NCI-H526 (cell line): ENCODE measurements around the gene PVALB.

Experiments used
- DNase-seq, 2 experiments: peaks; one replicate each; lab custom pipeline; 2025; lab: John Stamatoyannopoulos, UW

The PVALB gene

GRCh38 chr22:36846271-36846670, 29.4 kb upstream of the PVALB start:
- DNase-seq: no peak

DNA sequence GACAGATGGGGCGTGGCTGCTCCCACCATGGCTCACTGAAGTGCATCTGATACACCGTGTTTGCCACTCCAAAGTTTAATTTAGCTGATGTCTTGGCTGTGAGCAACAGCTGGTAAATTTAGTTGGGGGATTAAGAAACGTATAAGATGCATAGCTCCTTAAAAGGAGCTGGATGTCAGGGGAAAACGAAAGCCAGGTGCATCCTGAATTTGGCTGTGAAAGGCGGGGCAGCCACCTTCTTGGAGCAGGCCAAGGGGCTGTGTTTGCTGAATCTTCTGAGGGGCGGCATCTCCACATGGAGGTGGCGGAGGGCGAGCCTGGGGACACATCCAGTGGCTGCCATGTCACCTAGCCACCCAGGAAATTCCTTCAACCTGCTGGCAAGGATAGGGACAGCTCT, 23.3 kb upstream of the PVALB start:
- DNase-seq: no peak

GRCh38 chr22:36839356-36840073, 22.7 kb upstream of the PVALB start:
- DNase-seq: no peak

DNA sequence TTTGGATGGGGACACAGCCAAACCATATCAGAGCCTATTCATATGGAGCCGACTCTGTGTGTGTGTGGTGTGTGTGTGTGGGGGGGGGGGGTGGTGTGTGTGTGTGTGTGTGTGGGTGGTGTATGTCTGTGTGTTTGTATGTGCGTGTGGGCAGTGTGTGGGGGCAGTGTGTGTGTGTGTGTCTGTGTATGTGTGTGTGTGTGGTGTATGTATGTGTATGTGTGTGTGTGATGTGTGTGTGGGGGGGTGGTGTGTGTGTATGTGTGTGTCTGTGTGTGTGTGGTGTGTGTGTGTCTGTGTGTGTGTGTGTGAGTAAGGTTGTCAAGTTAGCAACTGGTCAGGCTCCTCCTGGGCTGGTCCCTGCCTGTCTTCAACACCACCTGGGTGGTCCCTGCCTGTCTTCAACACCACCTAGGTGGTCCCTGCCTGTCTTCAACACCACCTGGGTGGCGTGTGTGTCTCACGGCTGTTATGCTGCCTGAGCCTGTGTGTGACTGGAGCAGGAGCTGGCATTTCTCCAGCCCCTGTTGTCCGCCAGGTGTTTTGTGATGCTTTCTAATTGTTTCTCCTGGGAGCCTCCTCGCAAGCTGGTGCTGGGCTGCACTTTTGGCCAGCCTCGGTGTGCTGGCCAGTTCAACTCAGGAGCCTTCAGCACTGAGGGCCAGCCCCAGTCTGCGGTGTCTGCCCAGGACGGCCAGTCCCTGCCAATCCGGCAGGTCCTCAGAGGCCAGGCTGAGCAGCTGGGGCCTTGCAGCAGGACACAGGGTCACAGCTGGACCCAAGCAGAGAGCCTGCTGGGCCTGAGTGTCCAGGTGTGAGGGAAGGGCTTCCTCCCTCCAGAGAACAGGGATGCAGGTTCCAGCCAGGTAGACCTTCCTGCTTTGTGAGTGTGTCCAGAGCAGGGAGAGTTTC, 21.5 kb upstream of the PVALB start:
- no peak for DNase-seq

GRCh38 chr22:36835903-36836302, 19.1 kb upstream of the PVALB start:
- no peak for DNase-seq

DNA sequence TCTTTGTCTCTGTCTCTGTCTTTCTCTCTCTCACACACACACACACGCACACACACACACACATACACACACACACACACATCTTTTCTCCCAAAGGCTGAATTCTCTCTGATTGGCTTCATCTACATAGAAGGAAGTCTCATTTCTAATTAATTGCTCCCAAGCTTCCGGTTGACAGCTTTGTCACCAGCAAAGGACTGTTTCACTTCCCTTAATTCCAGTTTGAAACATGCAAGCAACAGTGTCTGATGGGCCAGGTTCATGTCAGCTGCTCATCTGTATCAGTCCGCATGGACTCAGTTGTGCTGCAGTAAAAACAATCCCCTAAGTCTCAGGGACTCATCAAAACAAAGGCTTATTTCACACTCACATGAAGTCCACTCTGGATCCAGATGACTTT, 16.2 kb upstream of the PVALB start:
- DNase-seq: no peak

DNA sequence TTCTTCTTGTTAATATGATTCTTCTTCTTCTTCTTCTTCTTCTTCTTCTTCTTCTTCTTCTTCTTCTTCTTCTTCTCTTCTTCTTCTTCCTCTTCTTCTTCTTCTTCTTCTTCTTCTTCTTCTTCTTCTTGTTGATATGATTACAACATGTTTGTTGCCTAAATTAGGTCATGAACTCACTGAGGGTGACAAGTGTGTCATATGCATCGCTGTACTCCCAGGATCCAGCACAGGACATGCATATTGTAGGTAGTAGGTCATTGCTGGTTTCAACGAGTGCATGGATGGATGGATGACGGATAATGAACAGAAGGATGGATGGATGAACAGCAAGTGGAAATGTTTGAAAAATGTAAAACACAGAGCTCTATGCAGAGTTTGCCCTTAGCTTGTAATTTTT, 14.9 kb upstream of the PVALB start:
- no peak for DNase-seq

- DNase-seq: no peak
These were observed 14.4 kb upstream of the PVALB start for GRCh38 chr22:36831206-36831605.

DNA sequence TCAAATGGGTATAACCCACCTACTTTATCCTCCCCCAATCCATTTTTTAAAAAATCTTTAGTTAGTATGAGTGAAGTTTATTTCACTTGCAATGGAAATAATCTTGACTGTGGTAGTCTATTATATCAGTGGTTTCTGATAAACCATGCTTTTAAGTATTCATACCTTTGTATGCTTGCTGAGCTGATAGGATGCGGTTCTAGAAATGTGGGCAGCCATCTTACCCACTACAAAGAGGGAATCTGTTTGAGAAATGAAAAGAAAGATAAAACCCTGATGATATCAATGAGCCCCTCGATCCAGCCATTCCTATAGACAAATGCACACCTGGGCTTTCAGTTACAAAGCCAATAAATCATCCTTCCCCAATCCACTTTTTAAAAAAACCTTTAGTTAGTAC, 13.8 kb upstream of the PVALB start:
- DNase-seq: no peak

DNA sequence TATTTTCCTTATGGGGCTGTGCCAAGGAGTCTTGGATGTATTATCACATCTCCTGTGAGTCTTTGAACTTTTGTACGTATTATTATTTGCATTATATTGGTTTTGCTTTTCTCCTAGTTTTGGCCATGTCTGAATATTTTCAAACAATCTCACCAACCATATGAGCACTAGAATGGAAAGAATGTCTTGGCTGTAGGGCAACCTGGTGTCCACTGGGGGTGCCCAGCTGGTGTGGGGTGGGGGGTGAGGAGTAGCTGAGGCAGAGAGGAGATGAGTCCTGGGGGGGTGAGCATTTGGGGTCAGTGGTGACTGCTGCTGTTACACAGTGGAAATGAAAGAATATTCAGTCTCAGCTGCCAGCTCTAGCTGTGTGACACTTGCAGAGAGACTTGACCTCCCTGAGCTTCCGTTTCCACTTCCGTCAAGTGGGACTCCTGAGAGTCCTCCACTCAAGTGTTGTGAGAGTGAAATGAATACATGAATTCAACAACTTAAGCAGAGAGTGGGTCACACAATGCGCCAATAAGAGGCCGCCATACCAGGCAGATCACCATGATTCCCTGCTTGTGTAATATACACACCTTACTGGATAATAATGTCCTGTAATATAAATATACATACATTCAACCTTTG, 12.7 kb upstream of the PVALB start:
- DNase-seq: no peak

DNA sequence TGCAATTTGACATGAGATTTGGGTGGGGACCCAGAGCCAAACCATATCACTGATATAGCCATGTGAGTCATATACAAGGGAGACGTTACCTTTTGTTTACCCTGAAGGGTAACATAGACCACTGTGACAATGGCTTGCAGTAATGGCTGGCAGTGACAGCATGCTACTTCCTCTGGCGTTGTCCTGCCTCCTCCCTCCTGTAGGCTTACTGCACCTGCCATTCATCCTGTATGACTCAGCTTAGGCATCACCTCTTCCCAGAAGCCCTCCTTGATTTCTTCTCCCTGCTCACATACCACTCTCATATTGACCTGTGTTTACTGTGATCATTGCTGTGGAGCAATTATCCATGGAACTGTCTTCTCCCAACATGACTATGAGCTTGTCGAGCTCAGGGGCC, 12.0 kb upstream of the PVALB start:
- no peak for DNase-seq

DNA sequence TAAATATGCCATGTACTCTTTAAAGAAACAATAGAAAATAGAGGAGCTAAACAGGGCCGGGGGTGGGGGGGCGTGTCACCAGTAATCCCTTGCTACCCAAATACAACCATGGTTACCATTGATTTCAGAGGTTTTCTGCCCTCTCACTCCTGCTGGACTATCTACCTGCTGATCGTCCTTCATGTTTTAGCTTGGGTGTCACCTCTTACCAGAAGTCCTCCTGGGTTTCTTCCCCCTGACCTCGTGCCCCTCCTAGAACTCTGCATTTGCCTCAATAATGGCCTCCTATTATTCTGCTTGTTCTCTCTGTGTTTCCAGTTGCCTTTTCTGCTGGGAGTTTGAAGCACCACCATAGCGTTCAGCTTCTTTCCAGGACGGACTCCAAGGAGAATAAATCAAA, 9.4 kb upstream of the PVALB start:
- DNase-seq: no peak

GRCh38 chr22:36824655-36825054, 7.8 kb upstream of the PVALB start:
- no peak for DNase-seq

- no peak for DNase-seq
These were observed 6.5 kb upstream of the PVALB start for GRCh38 chr22:36823186-36823839.

DNA sequence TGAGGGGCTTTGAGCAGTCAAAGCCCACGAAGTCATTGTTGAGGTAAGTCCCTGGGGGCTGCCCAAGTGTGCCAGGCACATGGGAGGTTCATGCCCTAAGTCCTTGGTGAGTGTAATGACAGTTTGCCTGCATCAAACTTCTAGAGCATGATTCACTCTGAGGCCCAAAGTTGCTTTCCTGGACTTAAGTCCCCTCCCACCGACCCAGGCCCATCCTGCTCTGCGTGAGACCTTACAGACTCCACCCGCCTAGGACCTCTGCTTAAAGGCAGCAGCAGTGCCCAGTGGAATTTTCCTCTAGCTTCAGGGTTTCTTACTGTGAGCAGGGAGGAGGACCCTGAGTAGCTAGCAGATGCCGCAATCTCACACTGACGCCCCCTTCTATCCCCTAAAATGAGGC, 5.7 kb upstream of the PVALB start:
- no peak for DNase-seq

DNA sequence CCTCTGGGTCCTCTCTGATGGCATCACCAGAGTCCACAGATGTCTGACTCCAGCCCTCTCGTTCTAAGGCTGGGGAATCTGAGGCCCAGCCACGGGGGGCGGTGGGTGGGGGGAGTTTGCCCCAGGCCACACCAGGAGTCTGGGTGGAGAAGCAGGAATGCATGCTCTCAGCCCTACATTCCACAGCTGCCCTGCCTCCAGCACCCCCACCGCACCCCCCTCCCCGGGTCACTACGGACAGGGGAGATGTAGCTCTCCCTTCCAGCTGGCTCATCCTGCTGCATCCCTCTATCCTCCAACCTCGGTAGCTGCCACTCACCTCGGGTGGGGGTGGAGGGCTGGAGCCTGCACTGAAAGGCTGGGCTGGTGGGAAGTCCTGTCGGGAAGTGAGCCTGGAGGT, 2.3 kb upstream of the PVALB start:
- no peak for DNase-seq

- no peak for DNase-seq
These were observed 1.3 kb upstream of the PVALB start for GRCh38 chr22:36818010-36818642.

GRCh38 chr22:36817525-36817848, 652 bp upstream of the PVALB start:
- DNase-seq: peak in 1 of 2 experiments; percentile 37

DNA sequence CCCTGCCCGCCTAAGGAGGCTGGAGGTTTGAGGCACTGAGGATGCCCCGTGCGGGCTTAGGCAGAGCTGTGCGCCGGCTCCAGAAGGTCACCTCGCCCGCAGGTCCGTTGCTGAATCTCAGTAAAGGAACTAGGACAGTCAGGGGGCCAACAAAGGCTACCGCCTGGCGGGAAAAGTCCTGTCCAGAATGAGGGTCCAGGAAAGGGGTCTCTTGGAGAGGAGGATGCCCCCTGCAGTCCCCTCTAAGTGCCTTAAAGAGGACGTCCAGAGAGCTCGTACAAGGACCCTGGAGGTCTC, 548 bp downstream of the PVALB start:
- no peak for DNase-seq

- DNase-seq: no peak
These were observed 1.1 kb downstream of the PVALB start for GRCh38 chr22:36815558-36816338.

DNA sequence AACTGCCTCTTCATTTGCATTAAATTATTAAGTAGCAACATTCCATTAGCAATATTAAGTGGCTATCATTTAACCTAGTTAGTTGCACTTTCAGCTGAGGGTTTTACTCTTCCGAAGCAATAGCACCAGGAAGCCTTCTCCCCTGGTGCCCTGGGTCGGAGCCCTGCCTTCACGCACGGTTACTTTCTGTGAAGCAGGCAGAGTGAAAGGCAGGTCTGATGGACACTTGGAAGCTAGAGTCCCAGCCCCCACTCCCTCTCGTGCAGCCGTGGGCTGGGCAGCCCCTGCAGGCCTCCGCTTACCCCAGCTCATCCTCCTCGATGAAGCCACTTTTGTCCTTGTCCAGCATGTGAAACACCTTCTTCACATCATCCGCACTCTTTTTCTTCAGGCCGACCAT, 2.0 kb downstream of the PVALB start:
- no peak for DNase-seq
